Liver (tissue), 9 donors: ENCODE measurements around the gene DHRS11. TPM values are rescaled to one million over a fixed set of nuclear protein-coding genes. Genes with fewer than 3 reads are reported as not detected.

Source experiments
- DNase-seq: peaks from one replicate; pipeline ENCODE4 v3.0.0-alpha.2; 2017; ENCODE audit warnings: low spot score
- H3K27ac ChIP-seq, 2 donors: one replicate each; pipeline ENCODE4 v1.7.0; 2013; ENCODE audit warnings: inconsistent platforms in 2 of 2, low read length in 2 of 2, control low read depth in 1 of 2, low read depth in 1 of 2, mild to moderate bottlenecking in 1 of 2
- H3K27me3 ChIP-seq, 4 donors: one replicate each; pipeline versions ENCODE4 v1.6.1 to v1.7.0; 2013; ENCODE audit warnings: low read length in 3 of 4, inconsistent platforms in 1 of 4, mild to moderate bottlenecking in 1 of 4, moderate library complexity in 1 of 4; ENCODE audit not compliant: control insufficient read depth in 4 of 4, insufficient read depth in 4 of 4
- H3K36me3 ChIP-seq, 4 donors: one replicate each; pipeline versions ENCODE4 v1.6.1 to v1.7.0; 2013; ENCODE audit warnings: low read length in 3 of 4, mild to moderate bottlenecking in 3 of 4, low read depth in 1 of 4, moderate library complexity in 1 of 4; ENCODE audit not compliant: control insufficient read depth in 4 of 4, insufficient read depth in 3 of 4
- H3K4me1 ChIP-seq, 4 donors: one replicate each; pipeline versions ENCODE4 v1.6.1 to v1.7.0; 2013; ENCODE audit warnings: low read length in 3 of 4, mild to moderate bottlenecking in 3 of 4, moderate library complexity in 1 of 4; ENCODE audit not compliant: control insufficient read depth in 4 of 4, insufficient read depth in 4 of 4
- H3K4me3 ChIP-seq, 3 donors: one replicate each; pipeline versions ENCODE4 v1.6.1 to v1.7.0; 2013; ENCODE audit warnings: low read length in 3 of 3, control low read depth in 1 of 3, low read depth in 1 of 3, mild to moderate bottlenecking in 1 of 3
- H3K9ac ChIP-seq, 2 donors: one replicate each; pipeline ENCODE4 v1.7.0; 2013; ENCODE audit warnings: low read length in 2 of 2, mild to moderate bottlenecking in 2 of 2, moderate library complexity in 2 of 2, control low read depth in 1 of 2, low read depth in 1 of 2
- H3K9me3 ChIP-seq, 4 donors: one replicate each; pipeline versions ENCODE4 v1.6.1 to v1.7.0; 2013; ENCODE audit warnings: low read length in 3 of 4; ENCODE audit not compliant: control insufficient read depth in 4 of 4
- CTCF ChIP-seq: fragments of 150-350 bp; IDR thresholded peaks from 2 replicates; pipeline ENCODE4 v1.5.1; 2017; ENCODE audit warnings: improper control_type of control experiment, low read depth, low read length; ENCODE audit not compliant: missing input control
- EGR1 ChIP-seq, 2 donors: IDR thresholded peaks; 2 replicates each; pipeline ENCODE4 v1.6.1; 2016 to 2018; ENCODE audit warnings: antibody characterized with exemption in 2 of 2, low read depth in 2 of 2
- GABPA ChIP-seq, 2 donors: IDR thresholded peaks in 1 of 2; conservative IDR thresholded peaks in 1 of 2; 2 replicates each; pipeline ENCODE4 v1.6.1; 2016; ENCODE audit warnings: antibody characterized with exemption in 2 of 2, mild to moderate bottlenecking in 1 of 2, moderate library complexity in 1 of 2
- HNF4A ChIP-seq, 2 donors: conservative IDR thresholded peaks; 2 replicates each; pipeline ENCODE4 v1.6.1; 2016; ENCODE audit warnings: antibody characterized with exemption in 2 of 2, mild to moderate bottlenecking in 2 of 2
- HNF4G ChIP-seq: IDR thresholded peaks from 2 replicates; pipeline ENCODE4 v1.6.1; 2016; ENCODE audit warnings: antibody characterized with exemption
- JUND ChIP-seq, 2 donors: IDR thresholded peaks; 2 replicates each; pipeline ENCODE4 v1.6.1; 2016; ENCODE audit warnings: antibody characterized with exemption in 2 of 2
- NR2F2 ChIP-seq: IDR thresholded peaks from 2 replicates; pipeline ENCODE4 v1.6.1; 2016; ENCODE audit warnings: antibody characterized with exemption
- REST ChIP-seq: IDR thresholded peaks from 2 replicates; pipeline ENCODE4 v1.6.1; 2016; ENCODE audit warnings: antibody characterized with exemption, mild to moderate bottlenecking
- RXRA ChIP-seq, 2 donors: IDR thresholded peaks; 2 replicates each; pipeline ENCODE4 v1.6.1; 2017 to 2018; ENCODE audit warnings: antibody characterized with exemption in 2 of 2, mild to moderate bottlenecking in 1 of 2
- TAF1 ChIP-seq: conservative IDR thresholded peaks from 2 replicates; pipeline ENCODE4 v1.6.1; 2016; ENCODE audit warnings: antibody characterized with exemption, mild to moderate bottlenecking
- YY1 ChIP-seq: IDR thresholded peaks from 2 replicates; pipeline ENCODE4 v1.6.1; 2016; ENCODE audit warnings: antibody characterized with exemption, mild to moderate bottlenecking
- ZBTB33 ChIP-seq: IDR thresholded peaks from 2 replicates; pipeline ENCODE4 v1.6.1; 2016; ENCODE audit warnings: antibody characterized with exemption
- WGBS: extraction: QIAGEN DNeasy Blood & Tissue Kit; methylation state at CpG from one replicate; pipeline ENCODE4 v1.1.7; 2013; 5-methylcytosine and 5-hydroxymethylcytosine counted together
- polyA plus RNA-seq, 2 donors: library from polyadenylated mRNA; stranded (reverse) in 1 of 2; unstranded in 1 of 2; fragments of 200-250 nt in 1 of 2; fragments of >200 nt in 1 of 2; fragmentation: Nextera tagmentation in 1 of 2; extraction: Ambion mirVana in 1 of 2; gene quantifications; one replicate each; pipeline versions ENCODE4 v1.2.1 to v1.2.3, GENCODE V29; 2013 to 2015
- total RNA-seq, 2 donors: library from RNA; depleted of rRNA; stranded (reverse); fragments of >200 nt; gene quantifications; one replicate each; pipeline ENCODE4 v1.2.3, GENCODE V29; 2014
- donor health status: healthy.
- donor health status: healthy.
- donor health status: healthy.
- donor health status: healthy.
- donor health status: healthy.

DHRS11 gene
- total and polyA plus RNA-seq, 4 donors = 4.2 to 8.0 (median 6.5) TPM

- H3K4me1 ChIP-seq = peaks cover 4 to 40% (median 29%) of the 10 kb centered on the region in 4 donors
- no peaks in the 10 kb centered on the region for H3K9me3 ChIP-seq
- TF ChIP-seq EGR1 (IDR thresholded peaks at IDR 0.05; ENCODE audit: low read depth in 2 of 2) (peak in 1 of 2 donors; percentile 31), YY1 (peak; percentile 27), NR2F2 (no peak), TAF1 (peak; percentile 51), ZBTB33 (peak; percentile 98), REST (peak; percentile 47), HNF4A (conservative IDR thresholded peaks at IDR 0.05) (peak in 1 of 2 donors; percentile 5), HNF4G (no peak)
- peak within 1 kb of the TSS; percentile 93 to 98 (median 97) for H3K4me3 ChIP-seq
- peak within 1 kb of the TSS; percentile 93 to 98 for H3K9ac ChIP-seq
- under 1% methylated on average over 71 of the region's 71 CpGs for WGBS
- peak; percentile 90 for DNase-seq
- peaks cover 0 to 3% (median 1%) of the 10 kb centered on the region in 4 donors for H3K36me3 ChIP-seq
- H3K27ac ChIP-seq = peak within 1 kb of the TSS; percentile 99 to 100
- no peaks in the 10 kb centered on the region for H3K27me3 ChIP-seq
These were observed 47.2 kb upstream of the DHRS11 start, which contains the start of gene GGNBP2 for GRCh38 chr17:36544307-36545076. GGNBP2 (plus strand) TSS chr17:36544919; CDS start chr17:36545725, 806 bp downstream.

GRCh38 chr17:36545077-36545464, 46.6 kb upstream of the DHRS11 start:
- DNase-seq = peak; percentile 96
- Histone ChIP-seq H3K36me3 (peaks cover 0 to 3% (median 1%) of the 10 kb centered on the region in 4 donors), H3K27ac (peak overlapping the region; percentile 99 to 100), H3K27me3 (no peaks in the 10 kb centered on the region), H3K4me3 (peak overlapping the region; percentile 93 to 98 (median 97)), H3K9ac (peak overlapping the region; percentile 85 to 91), H3K4me1 (peaks cover 4 to 40% (median 30%) of the 10 kb centered on the region in 4 donors), H3K9me3 (no peaks in the 10 kb centered on the region)
- TF ChIP-seq RXRA (IDR thresholded peaks at IDR 0.05) = no peak
- no peak for TF ChIP-seq YY1
- TF ChIP-seq HNF4G = no peak
- peak; percentile 31 for TF ChIP-seq TAF1
- TF ChIP-seq CTCF = no peak
- no peak for TF ChIP-seq GABPA (IDR thresholded peaks at IDR 0.05 in 1 of 2, conservative IDR thresholded peaks at IDR 0.05 in 1 of 2)
- no peak for TF ChIP-seq JUND (IDR thresholded peaks at IDR 0.05)
- under 1% methylated on average over 32 of the region's 38 CpGs for WGBS
